Caco-2 (cell line): ENCODE results near the gene COCH. TPM values are rescaled to one million over a fixed set of nuclear protein-coding genes. Genes with fewer than 3 reads are reported as not detected.
A peak's percentile ranks its signal among the peaks of the same experiment; 100 is the strongest.

ENCODE experiments used
- BruUV-seq: library from RNA; stranded (reverse); fragments of 400-500 nt; replicated peaks from 2 replicates; lab custom pipeline; 2021; lab: Mats Ljungman, UMichigan
- CTCF ChIA-PET: fragments of 300-600 bp; sonication (Branson Sonifier 250); formaldehyde crosslinking; loops from one replicate; lab custom pipeline; 2022; ENCODE audit warnings: antibody characterized with exemption; lab: Charles Lee
- POLR2A ChIA-PET: fragments of 300-600 bp; sonication (Branson Sonifier 250); formaldehyde crosslinking; loops from one replicate; lab custom pipeline; 2022; ENCODE audit warnings: antibody characterized with exemption; lab: Charles Lee
- DNase-seq, 2 experiments: peaks; one replicate each; pipeline versions ENCODE4 v3.0.0 to v3.0.0-alpha.2; 2020 to 2022
- H3K27me3 ChIP-seq: replicated peaks from 2 replicates; pipeline ENCODE4 v1.6.0; 2011; ENCODE audit warnings: low read length; ENCODE audit not compliant: control insufficient read depth, insufficient read depth
- H3K36me3 ChIP-seq: 2 replicates; pipeline ENCODE4 v1.5.1; 2011; ENCODE audit warnings: low read length; ENCODE audit not compliant: control insufficient read depth, insufficient read depth
- H3K4me1 ChIP-seq: fragments of 250-450 bp; sonication (Bioruptor Pico); 2 replicates; pipeline ENCODE4 v1.5.1; 2020; ENCODE audit warnings: mild to moderate bottlenecking
- H3K4me3 ChIP-seq: 2 replicates; pipeline ENCODE4 v1.5.1; 2011; ENCODE audit warnings: low read depth, mild to moderate bottlenecking, control low read depth, low read length
- H3K9me3 ChIP-seq: fragments of 250-450 bp; sonication (Bioruptor Pico); 2 replicates; pipeline ENCODE4 v1.5.1; 2020; ENCODE audit warnings: mild to moderate bottlenecking, moderate library complexity
- H3K27ac Mint-ChIP-seq: one replicate; pipeline ENCODE4 v1.8.0; 2022; ENCODE audit warnings: mixed read lengths; ENCODE audit not compliant: unreplicated experiment
- H3K27me3 Mint-ChIP-seq: one replicate; pipeline ENCODE4 v1.8.0; 2022; ENCODE audit warnings: mixed read lengths; ENCODE audit not compliant: insufficient read depth, unreplicated experiment
- H3K36me3 Mint-ChIP-seq: one replicate; pipeline ENCODE4 v1.8.0; 2022; ENCODE audit warnings: mild to moderate bottlenecking, mixed read lengths; ENCODE audit not compliant: insufficient read depth, unreplicated experiment
- H3K4me1 Mint-ChIP-seq: one replicate; pipeline ENCODE4 v1.8.0; 2022; ENCODE audit warnings: low read depth, mixed read lengths; ENCODE audit not compliant: unreplicated experiment
- H3K4me3 Mint-ChIP-seq: one replicate; pipeline ENCODE4 v1.8.0; 2022; ENCODE audit warnings: mild to moderate bottlenecking, moderate library complexity, mixed read lengths; ENCODE audit not compliant: unreplicated experiment
- H3K9me3 Mint-ChIP-seq: one replicate; pipeline ENCODE4 v1.8.0; 2022; ENCODE audit warnings: mixed read lengths; ENCODE audit not compliant: unreplicated experiment
- CTCF ChIP-seq, 2 experiments: fragments of 200-600 bp in 1 of 2; IDR thresholded peaks; 1 replicate in 1 of 2; 2 replicates in 1 of 2; pipeline versions ENCODE4 v1.5.1 to v1.8.0; 2011 to 2022; ENCODE audit warnings: antibody characterized with exemption in 1 of 2, control low read depth in 1 of 2, inconsistent platforms in 1 of 2, low read depth in 1 of 2, low read length in 1 of 2, mild to moderate bottlenecking in 1 of 2, moderate library complexity in 1 of 2; ENCODE audit not compliant: insufficient read depth in 1 of 2, severe bottlenecking in 1 of 2, unreplicated experiment in 1 of 2
- intact Hi-C: fragments of 100-400 bp; cut with micrococcal nuclease; formaldehyde crosslinking; loops from one replicate; pipeline ENCODE4 v1.10.0; 2022; ENCODE audit not compliant: unreplicated experiment
- total RNA-seq: library from RNA; stranded (reverse); gene quantifications from 2 replicates; pipeline ENCODE4 v1.2.3, GENCODE V29; 2022

Gene COCH
- total RNA-seq, 1 experiment from 2014 or later = 32.2 TPM

- TF ChIP-seq CTCF (IDR thresholded peaks at IDR 0.05; ENCODE audit: insufficient read depth in 1 of 2, low read depth in 1 of 2, low read length in 1 of 2, severe bottlenecking in 1 of 2, unreplicated experiment in 1 of 2) = no peak
- ChIA-PET POLR2A (no interaction called here), CTCF (no interaction called here)
- Histone ChIP-seq H3K4me1 (0 out of 2 replicates have a peak, but pooled peaks cover 6% of the 10 kb centered on the region), H3K4me3 (no peak overlapping the region), H3K27me3 (no peaks in the 10 kb centered on the region), H3K36me3 (no peaks in the 10 kb centered on the region), H3K9me3 (no peaks in the 10 kb centered on the region)
- Mint-ChIP-seq H3K27me3 (no peaks in the 10 kb centered on the region), H3K4me1 (no peaks in the 10 kb centered on the region), H3K4me3 (no peak overlapping the region), H3K27ac (no peak overlapping the region), H3K36me3 (peaks cover 35% of the 10 kb centered on the region), H3K9me3 (no peaks in the 10 kb centered on the region)
- intact Hi-C loops = no loop called here
- no TSS peak for BruUV-seq
- no peak for DNase-seq
Observed at GRCh38 chr14:30884901-30885300, 10.5 kb downstream of the COCH start.

GRCh38 chr14:30885840-30886740 is 11.7 kb downstream of the COCH start:
- Histone ChIP-seq H3K9me3 (no peaks in the 10 kb centered on the region), H3K4me3 (no peak overlapping the region), H3K36me3 (no peaks in the 10 kb centered on the region), H3K4me1 (0 out of 2 replicates have a peak, but pooled peaks cover 6% of the 10 kb centered on the region), H3K27me3 (no peaks in the 10 kb centered on the region)
- intact Hi-C loops = no loop called here
- Mint-ChIP-seq H3K27me3 (no peaks in the 10 kb centered on the region), H3K27ac (no peak overlapping the region), H3K4me1 (no peaks in the 10 kb centered on the region), H3K4me3 (no peak overlapping the region), H3K36me3 (peaks cover 27% of the 10 kb centered on the region), H3K9me3 (no peaks in the 10 kb centered on the region)
- TF ChIP-seq CTCF (IDR thresholded peaks at IDR 0.05; ENCODE audit: insufficient read depth in 1 of 2, low read depth in 1 of 2, low read length in 1 of 2, severe bottlenecking in 1 of 2, unreplicated experiment in 1 of 2) = no peak
- DNase-seq = no peak
- BruUV-seq = TSS peak; percentile 28
- POLR2A ChIA-PET = no interaction called here
- CTCF ChIA-PET = no interaction called here

GRCh38 chr14:30888480-30889243 is 14.3 kb downstream of the COCH start:
- no peak for TF ChIP-seq CTCF (IDR thresholded peaks at IDR 0.05; ENCODE audit: insufficient read depth in 1 of 2, low read depth in 1 of 2, low read length in 1 of 2, severe bottlenecking in 1 of 2, unreplicated experiment in 1 of 2)
- no peaks in the 10 kb centered on the region for H3K27me3 Mint-ChIP-seq
- intact Hi-C loops = no loop called here
- no peaks in the 10 kb centered on the region for H3K27me3 ChIP-seq
- H3K4me3 Mint-ChIP-seq = no peak overlapping the region
- H3K4me1 Mint-ChIP-seq = no peaks in the 10 kb centered on the region
- ChIA-PET CTCF (no interaction called here), POLR2A (no interaction called here)
- no peak for DNase-seq
- H3K36me3 ChIP-seq = no peaks in the 10 kb centered on the region
- peak overlapping the region; percentile 19 for H3K27ac Mint-ChIP-seq
- no peaks in the 10 kb centered on the region for H3K9me3 Mint-ChIP-seq
- BruUV-seq = TSS peak; percentile 4
- 0 out of 2 replicates have a peak, but pooled peaks cover 6% of the 10 kb centered on the region for H3K4me1 ChIP-seq
- peaks cover 16% of the 10 kb centered on the region for H3K36me3 Mint-ChIP-seq
- H3K9me3 ChIP-seq = no peaks in the 10 kb centered on the region
- H3K4me3 ChIP-seq = no peak overlapping the region
